Tibial nerve (tissue), 4 donors: ENCODE results near the gene GPI. TPM values are rescaled to one million over a fixed set of nuclear protein-coding genes. Genes with fewer than 3 reads are reported as not detected.

ENCODE experiments used
- DNase-seq, 2 donors: peaks; one replicate each; pipeline ENCODE4 v3.0.0-alpha.2; 2019; ENCODE audit warnings: low spot score in 2 of 2
- H3K27ac ChIP-seq, 4 donors: fragments of 200-600 bp; sonication (generic) in 3 of 4; one replicate each; pipeline ENCODE4 v1.5.1; 2017 to 2019; ENCODE audit warnings: mild to moderate bottlenecking in 1 of 4
- H3K27me3 ChIP-seq, 2 donors: fragments of 200-600 bp; sonication (generic) in 1 of 2; one replicate each; pipeline versions ENCODE4 v1.5.1 to v1.6.0; 2017 to 2019
- H3K36me3 ChIP-seq, 3 donors: fragments of 200-600 bp; sonication (generic); one replicate each; pipeline ENCODE4 v1.5.1; 2018 to 2019
- H3K4me1 ChIP-seq, 4 donors: fragments of 200-600 bp; sonication (generic) in 3 of 4; one replicate each; pipeline ENCODE4 v1.5.1; 2017 to 2019
- H3K4me3 ChIP-seq, 4 donors: fragments of 200-600 bp; sonication (generic) in 3 of 4; one replicate each; pipeline ENCODE4 v1.5.1; 2017 to 2019; ENCODE audit warnings: mild to moderate bottlenecking in 1 of 4, moderate library complexity in 1 of 4
- H3K9me3 ChIP-seq, 4 donors: fragments of 200-600 bp; sonication (generic) in 3 of 4; one replicate each; pipeline ENCODE4 v1.5.1; 2017 to 2019
- EP300 ChIP-seq, 2 donors: sonication (generic); formaldehyde crosslinking; IDR thresholded peaks; one replicate each; pipeline ENCODE4 v1.6.1; 2017; ENCODE audit warnings: antibody characterized with exemption in 2 of 2, mild to moderate bottlenecking in 1 of 2
- POLR2A ChIP-seq, 2 donors: fragments of 450-650 bp; IDR thresholded peaks; one replicate each; pipeline ENCODE4 v1.6.1; 2017; ENCODE audit warnings: antibody characterized with exemption in 2 of 2, mild to moderate bottlenecking in 2 of 2, moderate library complexity in 2 of 2
- WGBS, 2 donors: methylation state at CpG; one replicate each; pipeline ENCODE4 v1.1.5; 2018; 5-methylcytosine and 5-hydroxymethylcytosine counted together
- total RNA-seq, 4 donors: library from RNA; depleted of rRNA; stranded (reverse); fragments of >200 nt; gene quantifications; one replicate each; pipeline ENCODE4 v1.1.0, GENCODE V29; 2016
- TF ChIP-seq, protein P1 (sequence below), 5 experiments: fragments of 200-600 bp in 3 of 5; fragments of 450-650 bp in 2 of 5; sonication (generic) in 3 of 5; IDR thresholded peaks; one replicate each; pipeline ENCODE4 v1.5.1; 2016 to 2019; ENCODE audit warnings: antibody characterized with exemption in 5 of 5, mild to moderate bottlenecking in 3 of 5, moderate library complexity in 2 of 5

Gene GPI
- total RNA-seq, 4 donors from 2014 or later: 156 to 233 (median 177) TPM

DNA sequence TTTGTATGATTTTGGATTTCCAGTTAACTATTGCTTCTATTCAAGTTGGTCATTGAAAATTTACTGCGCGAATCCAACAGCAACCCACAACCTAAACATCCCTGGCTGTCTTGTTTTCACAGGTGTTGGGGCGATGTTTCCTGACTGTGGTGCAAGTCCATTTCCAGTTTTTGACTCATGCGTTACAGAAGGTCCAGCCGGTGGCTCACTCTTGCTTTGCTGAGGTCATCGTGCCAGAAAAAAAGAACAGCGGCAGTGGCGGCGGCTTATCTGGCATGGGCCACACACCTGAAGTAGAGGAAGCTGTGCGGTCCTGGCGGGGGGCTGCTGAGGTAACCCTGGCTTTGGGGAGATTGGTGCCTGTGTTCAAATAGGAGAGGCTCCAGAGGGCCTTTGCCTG is 45.2 kb upstream of the GPI start:
- TF ChIP-seq, protein P1, sequence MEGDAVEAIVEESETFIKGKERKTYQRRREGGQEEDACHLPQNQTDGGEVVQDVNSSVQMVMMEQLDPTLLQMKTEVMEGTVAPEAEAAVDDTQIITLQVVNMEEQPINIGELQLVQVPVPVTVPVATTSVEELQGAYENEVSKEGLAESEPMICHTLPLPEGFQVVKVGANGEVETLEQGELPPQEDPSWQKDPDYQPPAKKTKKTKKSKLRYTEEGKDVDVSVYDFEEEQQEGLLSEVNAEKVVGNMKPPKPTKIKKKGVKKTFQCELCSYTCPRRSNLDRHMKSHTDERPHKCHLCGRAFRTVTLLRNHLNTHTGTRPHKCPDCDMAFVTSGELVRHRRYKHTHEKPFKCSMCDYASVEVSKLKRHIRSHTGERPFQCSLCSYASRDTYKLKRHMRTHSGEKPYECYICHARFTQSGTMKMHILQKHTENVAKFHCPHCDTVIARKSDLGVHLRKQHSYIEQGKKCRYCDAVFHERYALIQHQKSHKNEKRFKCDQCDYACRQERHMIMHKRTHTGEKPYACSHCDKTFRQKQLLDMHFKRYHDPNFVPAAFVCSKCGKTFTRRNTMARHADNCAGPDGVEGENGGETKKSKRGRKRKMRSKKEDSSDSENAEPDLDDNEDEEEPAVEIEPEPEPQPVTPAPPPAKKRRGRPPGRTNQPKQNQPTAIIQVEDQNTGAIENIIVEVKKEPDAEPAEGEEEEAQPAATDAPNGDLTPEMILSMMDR (IDR thresholded peaks at IDR 0.05): no peak
- TF ChIP-seq EP300 (IDR thresholded peaks at IDR 0.05) (peak in 1 of 2 donors; percentile 49), POLR2A (IDR thresholded peaks at IDR 0.05) (no peak)
- Histone ChIP-seq H3K27me3 (no peaks in the 10 kb centered on the region), H3K9me3 (no peaks in the 10 kb centered on the region), H3K36me3 (peaks cover 0 to 32% (median 3%) of the 10 kb centered on the region in 3 donors), H3K27ac (peak overlapping the region; percentile 22 to 80 (median 38)), H3K4me1 (peaks cover 0 to 44% (median 15%) of the 10 kb centered on the region in 4 donors), H3K4me3 (no peak overlapping the region)
- 73 to 75% methylated on average over 11 of the region's 11 CpGs for WGBS, 2 donors
- peak in 1 of 2 donors; percentile 22 for DNase-seq

DNA sequence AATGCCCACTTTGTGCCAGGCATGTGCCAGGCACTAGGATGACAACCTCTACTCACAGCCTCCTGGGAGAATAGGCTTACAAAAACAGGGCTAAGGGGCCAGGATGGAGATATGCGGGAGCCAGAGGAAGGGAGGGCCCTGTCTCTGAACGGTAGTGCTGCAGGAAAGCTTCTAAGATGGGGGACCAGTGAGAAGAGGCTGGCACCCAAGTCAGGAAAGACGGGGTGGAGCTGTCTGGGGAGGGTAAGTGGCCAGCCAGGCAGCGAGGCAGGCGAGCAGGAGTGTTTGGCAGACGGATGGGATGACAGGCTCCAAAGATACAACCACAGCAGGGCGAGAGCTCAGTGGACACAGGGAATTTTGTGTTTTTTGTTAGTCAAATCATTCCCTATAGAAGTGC is 44.7 kb upstream of the GPI start:
- peaks cover 0 to 44% (median 15%) of the 10 kb centered on the region in 4 donors for H3K4me1 ChIP-seq
- H3K27ac ChIP-seq: peak overlapping the region in 3 of 4 donors; percentile 22 to 80 (median 50)
- H3K9me3 ChIP-seq: no peaks in the 10 kb centered on the region
- 61 to 62% methylated on average over 7 of the region's 7 CpGs for WGBS, 2 donors
- no peaks in the 10 kb centered on the region for H3K27me3 ChIP-seq
- TF ChIP-seq EP300 (IDR thresholded peaks at IDR 0.05): no peak
- no peak for TF ChIP-seq POLR2A (IDR thresholded peaks at IDR 0.05)
- TF ChIP-seq, protein P1 (IDR thresholded peaks at IDR 0.05): no peak
- peaks cover 0 to 37% (median 3%) of the 10 kb centered on the region in 3 donors for H3K36me3 ChIP-seq
- no peak for DNase-seq
- no peak overlapping the region for H3K4me3 ChIP-seq

DNA sequence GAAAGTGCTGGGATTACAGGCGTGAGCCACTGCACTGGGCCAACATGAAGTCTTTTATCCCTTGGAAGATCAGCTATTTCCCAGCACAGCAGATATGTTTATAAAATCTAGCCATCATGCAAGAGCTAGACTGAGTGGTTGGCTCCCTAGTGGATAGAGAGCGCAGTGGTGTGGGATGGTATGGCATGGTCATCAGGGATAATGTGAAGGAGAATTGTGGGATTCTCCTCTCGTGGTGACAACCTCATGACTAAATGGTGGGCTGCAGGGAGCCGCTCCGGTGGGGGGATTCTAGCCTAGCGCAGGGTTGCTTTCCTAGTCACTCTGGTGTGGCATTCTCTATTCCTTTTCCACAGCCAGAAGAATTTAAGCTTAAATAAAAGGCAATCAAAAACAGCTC is 43.3 kb upstream of the GPI start:
- TF ChIP-seq EP300 (IDR thresholded peaks at IDR 0.05): no peak
- TF ChIP-seq, protein P1 (IDR thresholded peaks at IDR 0.05): no peak
- no peak for TF ChIP-seq POLR2A (IDR thresholded peaks at IDR 0.05)
- H3K4me1 ChIP-seq: peaks cover 0 to 39% (median 15%) of the 10 kb centered on the region in 4 donors
- peaks cover 0 to 47% (median 3%) of the 10 kb centered on the region in 3 donors for H3K36me3 ChIP-seq

DNA sequence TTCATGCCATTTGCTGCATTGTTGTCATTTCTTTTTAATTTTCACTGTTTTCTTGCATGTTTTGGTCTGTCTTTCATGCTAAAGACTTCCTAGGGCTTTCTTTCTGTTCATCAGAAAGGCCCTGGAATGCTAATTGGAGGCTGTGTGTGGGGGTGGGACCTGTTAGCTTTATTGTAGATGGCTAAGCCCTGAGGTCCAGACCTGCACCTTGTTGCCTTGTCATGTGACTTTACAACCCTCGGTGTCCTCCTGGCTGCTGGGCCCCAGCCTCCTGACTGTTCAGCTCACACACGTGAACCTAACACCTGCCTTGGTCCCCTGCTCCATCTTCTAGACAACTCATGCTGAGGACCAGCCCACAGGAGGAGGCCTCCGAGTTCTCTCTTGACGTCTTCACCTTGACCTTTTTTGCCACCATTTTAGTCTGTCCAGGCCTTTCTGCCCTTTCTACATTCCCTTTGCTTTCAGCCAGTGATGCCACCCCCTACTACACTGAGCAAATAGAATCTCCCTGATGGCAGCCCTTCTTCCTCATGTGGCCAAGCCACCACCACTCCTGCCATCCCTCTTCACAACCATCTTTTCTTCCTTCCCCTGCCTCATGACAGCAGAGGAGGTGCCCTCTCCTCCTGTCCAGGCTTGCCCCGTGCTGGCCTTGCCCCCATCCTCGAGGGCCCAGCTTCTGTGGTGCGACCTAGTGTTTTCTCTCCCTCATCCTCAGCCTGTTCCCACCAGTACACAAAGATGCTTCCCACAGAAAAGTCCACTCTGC is 41.4 kb upstream of the GPI start:
- no peaks in the 10 kb centered on the region for H3K9me3 ChIP-seq
- peaks cover 0 to 64% (median 12%) of the 10 kb centered on the region in 3 donors for H3K36me3 ChIP-seq
- no peak for DNase-seq
- H3K4me3 ChIP-seq: no peak overlapping the region
- H3K4me1 ChIP-seq: peaks cover 0 to 20% (median 2%) of the 10 kb centered on the region in 4 donors
- H3K27ac ChIP-seq: no peak overlapping the region
- 81 to 86% methylated on average over 7 of the region's 7 CpGs for WGBS, 2 donors
- TF ChIP-seq, protein P1 (IDR thresholded peaks at IDR 0.05): no peak
- no peak for TF ChIP-seq EP300 (IDR thresholded peaks at IDR 0.05)
- no peak for TF ChIP-seq POLR2A (IDR thresholded peaks at IDR 0.05)
- no peaks in the 10 kb centered on the region for H3K27me3 ChIP-seq

More for the DNA sequence above, 43.3 kb upstream of the GPI start:
- Histone ChIP-seq H3K27me3 (no peaks in the 10 kb centered on the region), H3K4me3 (no peak overlapping the region), H3K27ac (no peak overlapping the region), H3K9me3 (no peaks in the 10 kb centered on the region)
- WGBS, 2 donors: 77 to 97% methylated on average over 6 of the region's 6 CpGs
- DNase-seq: no peak

DNA sequence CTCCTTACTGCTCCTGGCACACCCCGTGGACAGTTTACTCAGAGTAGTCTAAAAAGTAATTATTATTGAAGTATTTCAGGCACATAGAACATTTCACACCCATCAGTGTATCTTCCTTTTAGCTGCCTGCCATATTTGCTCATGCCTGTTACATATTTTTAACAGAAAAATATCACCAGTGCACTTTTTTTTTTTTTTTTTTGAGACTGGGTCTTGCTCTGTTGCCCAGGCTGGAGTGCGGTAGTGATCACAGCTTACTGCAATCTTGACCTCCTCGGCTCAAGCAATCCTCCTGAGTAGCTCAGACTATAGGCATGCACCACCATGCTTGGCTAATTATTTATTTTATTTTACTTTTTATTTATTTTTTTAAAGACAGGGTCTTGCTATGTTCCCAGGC is 40.7 kb upstream of the GPI start:
- no peaks in the 10 kb centered on the region for H3K27me3 ChIP-seq
- DNase-seq: no peak
- H3K27ac ChIP-seq: no peak overlapping the region
- TF ChIP-seq POLR2A (IDR thresholded peaks at IDR 0.05) (no peak), EP300 (IDR thresholded peaks at IDR 0.05) (no peak)
- TF ChIP-seq, protein P1 (IDR thresholded peaks at IDR 0.05): no peak
- no peak overlapping the region for H3K4me3 ChIP-seq
- H3K36me3 ChIP-seq: peaks cover 0 to 71% (median 12%) of the 10 kb centered on the region in 3 donors
- H3K4me1 ChIP-seq: peaks cover 0 to 13% (median 2%) of the 10 kb centered on the region in 4 donors
- H3K9me3 ChIP-seq: no peaks in the 10 kb centered on the region
- 96 to 98% methylated on average over 3 of the region's 3 CpGs for WGBS, 2 donors
